ENCODE measurements around the gene MXRA5.
"Not testable (repeated sequence)": the region's sequence is repeated elsewhere in the genome, so short reads cannot be mapped to it uniquely, and the experiment has no call there.

The MXRA5 gene, protein sequence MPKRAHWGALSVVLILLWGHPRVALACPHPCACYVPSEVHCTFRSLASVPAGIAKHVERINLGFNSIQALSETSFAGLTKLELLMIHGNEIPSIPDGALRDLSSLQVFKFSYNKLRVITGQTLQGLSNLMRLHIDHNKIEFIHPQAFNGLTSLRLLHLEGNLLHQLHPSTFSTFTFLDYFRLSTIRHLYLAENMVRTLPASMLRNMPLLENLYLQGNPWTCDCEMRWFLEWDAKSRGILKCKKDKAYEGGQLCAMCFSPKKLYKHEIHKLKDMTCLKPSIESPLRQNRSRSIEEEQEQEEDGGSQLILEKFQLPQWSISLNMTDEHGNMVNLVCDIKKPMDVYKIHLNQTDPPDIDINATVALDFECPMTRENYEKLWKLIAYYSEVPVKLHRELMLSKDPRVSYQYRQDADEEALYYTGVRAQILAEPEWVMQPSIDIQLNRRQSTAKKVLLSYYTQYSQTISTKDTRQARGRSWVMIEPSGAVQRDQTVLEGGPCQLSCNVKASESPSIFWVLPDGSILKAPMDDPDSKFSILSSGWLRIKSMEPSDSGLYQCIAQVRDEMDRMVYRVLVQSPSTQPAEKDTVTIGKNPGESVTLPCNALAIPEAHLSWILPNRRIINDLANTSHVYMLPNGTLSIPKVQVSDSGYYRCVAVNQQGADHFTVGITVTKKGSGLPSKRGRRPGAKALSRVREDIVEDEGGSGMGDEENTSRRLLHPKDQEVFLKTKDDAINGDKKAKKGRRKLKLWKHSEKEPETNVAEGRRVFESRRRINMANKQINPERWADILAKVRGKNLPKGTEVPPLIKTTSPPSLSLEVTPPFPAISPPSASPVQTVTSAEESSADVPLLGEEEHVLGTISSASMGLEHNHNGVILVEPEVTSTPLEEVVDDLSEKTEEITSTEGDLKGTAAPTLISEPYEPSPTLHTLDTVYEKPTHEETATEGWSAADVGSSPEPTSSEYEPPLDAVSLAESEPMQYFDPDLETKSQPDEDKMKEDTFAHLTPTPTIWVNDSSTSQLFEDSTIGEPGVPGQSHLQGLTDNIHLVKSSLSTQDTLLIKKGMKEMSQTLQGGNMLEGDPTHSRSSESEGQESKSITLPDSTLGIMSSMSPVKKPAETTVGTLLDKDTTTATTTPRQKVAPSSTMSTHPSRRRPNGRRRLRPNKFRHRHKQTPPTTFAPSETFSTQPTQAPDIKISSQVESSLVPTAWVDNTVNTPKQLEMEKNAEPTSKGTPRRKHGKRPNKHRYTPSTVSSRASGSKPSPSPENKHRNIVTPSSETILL (N-terminal part only)

DNA sequence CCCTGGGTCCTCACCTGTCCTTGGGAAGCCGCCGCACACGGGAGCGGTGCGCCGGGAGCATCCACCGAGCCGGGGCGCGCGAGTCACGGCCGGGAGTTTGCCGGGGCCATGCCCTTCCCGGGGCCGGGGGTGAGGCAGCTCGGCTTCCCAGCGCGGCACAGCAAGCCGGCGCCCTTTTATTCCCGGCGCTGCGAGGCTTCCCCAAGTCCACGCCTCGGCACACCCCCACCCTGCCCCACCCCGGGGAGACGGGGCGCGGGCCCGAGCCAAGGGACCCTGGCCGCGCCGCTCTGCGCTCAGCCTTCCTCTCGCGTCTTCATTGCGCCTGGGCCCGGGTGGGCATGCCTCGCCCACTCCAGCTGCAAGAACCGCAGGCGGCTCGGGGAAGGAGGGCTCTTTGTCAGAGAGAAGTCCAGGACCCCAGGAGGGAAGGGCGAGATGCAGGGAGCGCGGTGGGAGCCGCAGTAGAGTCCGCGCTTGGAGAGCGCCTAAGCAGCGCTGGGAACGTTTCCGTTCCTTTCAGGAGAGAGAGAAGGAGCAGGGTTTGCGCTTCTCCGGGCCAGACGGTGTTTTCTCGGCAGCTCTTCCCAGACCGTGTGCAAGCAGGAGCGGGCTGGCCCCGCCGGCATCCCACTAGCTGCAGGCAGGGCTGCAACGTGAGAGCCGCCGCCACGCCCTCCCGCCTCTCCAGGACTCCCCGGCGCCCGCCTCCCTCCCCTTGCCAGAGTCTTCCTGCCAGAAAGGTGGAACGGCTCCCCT, at the start of gene MXRA5:
MXRA5 (minus strand) TSS at position 152 of the 759 bp plus-strand sequence. CDS start 2,819 bp downstream, outside the sequence.
- no peak for DNase-seq (ENCODE audit: low read depth in 1 of 2, low spot score in 1 of 2)

DNA sequence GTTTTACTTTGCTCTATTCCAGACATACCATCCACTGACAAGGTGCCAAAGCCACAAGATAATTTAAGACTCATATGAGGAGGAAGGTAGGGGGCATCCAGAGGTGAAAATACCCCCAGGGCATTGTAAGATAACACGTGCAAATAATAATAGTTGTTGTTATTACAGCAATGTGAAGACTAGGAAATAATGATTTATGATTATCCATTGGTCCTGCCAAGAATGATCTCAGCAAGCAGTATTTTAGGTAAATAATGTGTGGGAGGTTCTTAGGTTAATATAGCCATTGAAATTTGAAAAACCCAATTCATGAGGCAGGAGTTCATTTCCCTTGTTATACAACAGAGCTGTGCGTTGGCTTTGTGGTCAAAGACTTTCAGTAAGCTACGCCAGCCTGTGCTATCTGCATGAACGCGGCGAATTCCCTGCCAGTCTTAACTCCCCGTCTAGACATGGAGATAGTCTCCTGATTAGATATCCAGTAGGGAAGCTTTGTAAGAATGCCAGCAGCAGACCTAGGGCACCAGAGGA, 47.2 kb upstream of the MXRA5 start:
- DNase-seq (ENCODE audit: low read depth in 1 of 2, low spot score in 1 of 2): no peak

DNA sequence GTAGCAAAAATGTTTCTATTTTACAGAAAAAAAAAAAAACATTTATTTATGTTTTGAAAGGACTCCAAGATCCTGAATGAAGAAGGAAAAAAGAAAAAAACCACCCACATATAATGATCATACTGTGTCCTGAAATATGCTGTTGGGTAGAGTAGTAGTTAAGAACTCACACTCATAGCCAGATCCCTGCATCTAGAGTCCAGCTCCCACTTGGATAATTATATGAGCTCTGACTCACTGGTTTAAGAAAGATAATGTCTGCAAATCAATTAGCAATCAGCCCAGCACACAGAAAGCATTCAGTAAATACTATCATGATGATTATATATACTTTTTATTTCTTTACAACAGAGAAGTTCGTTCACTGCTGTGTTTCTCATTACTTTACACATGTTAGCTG, 46.7 kb upstream of the MXRA5 start:
- no peak for DNase-seq (ENCODE audit: low read depth in 1 of 2, low spot score in 1 of 2)

DNA sequence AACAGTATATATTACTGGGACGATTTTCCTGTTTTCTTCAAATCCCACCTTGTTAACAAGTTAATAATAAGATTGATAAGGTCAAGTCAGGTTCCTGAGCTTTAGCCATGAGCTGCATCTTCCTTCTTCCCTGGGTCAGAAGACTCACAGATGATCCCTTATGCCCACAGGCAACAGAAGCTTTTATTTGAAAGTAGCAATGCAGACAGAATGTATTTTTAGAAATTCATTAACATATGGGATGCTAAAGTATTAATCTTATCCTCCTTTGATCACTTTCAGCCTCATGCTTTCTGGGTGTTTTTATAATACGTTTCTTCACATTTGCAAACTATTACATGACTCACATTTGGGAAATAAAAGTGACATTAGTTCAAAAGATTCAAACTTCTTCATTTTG, 42.0 kb upstream of the MXRA5 start:
- no peak for DNase-seq (ENCODE audit: low read depth in 1 of 2, low spot score in 1 of 2)

DNA sequence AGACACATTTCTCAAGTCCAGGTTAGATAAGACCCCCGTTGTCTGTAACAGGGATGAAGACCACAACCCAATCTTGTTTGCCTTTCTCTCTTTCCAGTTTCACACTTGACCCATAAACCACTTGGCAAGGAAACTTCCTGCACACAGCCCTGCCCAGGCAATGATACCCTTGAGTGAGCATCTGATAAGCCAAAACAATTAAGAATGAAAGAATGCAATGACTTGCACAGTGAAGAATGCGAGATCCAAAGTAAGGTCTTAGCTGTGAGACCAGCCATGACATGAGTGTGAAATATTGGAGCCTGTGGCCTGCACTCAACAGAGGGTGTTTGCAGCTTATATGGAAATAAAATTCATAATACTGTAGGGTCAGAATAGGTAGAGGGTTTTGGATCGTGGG, 37.9 kb upstream of the MXRA5 start:
- DNase-seq (ENCODE audit: low read depth in 1 of 2, low spot score in 1 of 2): no peak

DNA sequence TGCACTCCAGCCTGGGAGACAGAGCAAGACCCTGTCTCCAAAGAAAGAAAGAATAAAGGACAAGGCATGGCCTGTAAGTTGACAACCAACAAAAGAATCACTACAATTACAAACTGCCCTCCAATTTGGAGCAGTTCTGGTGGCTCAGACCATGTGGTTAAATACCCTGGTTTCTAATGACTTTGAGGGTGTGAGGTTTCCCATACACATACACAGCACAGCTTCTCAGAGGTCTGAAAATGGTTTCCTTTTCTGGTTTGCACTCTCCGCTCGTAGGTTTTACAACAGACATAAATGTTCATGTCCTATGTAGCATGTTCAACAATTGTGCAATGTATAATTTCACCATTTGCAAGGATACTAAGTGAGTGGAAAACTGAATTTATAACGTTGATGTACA, 34.2 kb upstream of the MXRA5 start:
- no peak for DNase-seq (ENCODE audit: low read depth in 1 of 2, low spot score in 1 of 2)

DNA sequence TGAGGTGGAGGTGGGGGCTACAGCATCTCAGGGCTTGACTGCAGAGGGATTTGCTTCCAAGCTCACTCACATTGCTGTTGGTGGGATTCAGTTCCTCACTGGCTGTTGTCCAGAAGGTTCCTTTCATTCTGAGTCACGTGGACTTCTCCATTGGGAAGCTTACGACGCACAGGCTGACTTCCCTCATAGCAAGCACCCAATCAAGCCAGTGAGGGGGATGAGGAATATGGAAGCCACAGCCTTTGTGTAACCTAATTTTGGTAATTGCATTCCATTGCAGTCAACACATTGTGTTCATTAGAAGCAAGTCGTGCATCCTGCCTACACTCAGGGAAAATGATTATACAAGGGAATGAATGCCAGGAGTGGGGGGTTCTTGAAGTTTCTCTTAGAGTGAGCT, 32.7 kb upstream of the MXRA5 start:
- DNase-seq (ENCODE audit: low read depth in 1 of 2, low spot score in 1 of 2): no peak

DNA sequence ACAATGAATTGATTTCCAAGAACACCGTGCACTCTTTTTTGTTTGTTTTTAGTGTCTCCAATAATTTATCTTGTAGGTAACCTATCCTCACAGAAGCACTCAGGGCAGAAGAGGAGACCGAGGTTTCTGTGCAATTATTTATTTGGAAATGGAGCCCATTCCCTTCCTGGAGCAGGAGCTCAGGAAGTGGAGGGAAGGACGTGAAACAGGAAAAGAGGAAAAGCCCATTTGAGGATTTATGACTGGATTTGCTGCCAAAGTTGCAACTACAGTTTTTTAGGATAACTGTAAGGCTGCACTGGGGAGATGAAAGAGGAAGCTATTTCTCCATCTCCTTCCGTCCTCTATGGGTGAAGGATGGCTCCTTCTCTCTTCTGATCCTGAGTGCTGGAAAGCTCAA, 31.7 kb upstream of the MXRA5 start:
- no peak for DNase-seq (ENCODE audit: low read depth in 1 of 2, low spot score in 1 of 2)

DNA sequence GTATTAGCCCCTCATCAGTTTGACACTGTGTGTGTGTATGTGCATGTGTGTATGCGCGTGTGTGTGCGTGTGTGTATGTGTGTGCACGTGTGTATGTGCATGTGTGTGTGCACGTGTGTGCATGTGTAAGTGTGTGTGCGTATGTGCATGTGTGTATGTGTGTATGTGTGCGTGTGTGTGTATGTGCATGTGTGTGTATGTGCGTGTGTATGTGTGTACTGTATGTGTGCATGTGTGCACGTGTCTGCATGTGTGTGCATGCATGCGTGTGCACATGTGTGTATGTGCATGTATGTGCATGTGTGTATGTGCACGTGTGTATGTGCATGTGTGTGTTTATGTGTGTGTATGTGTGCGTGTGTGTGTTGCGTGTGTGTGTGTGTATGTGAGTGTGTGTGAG, 31.1 kb upstream of the MXRA5 start:
- no peak for DNase-seq (ENCODE audit: low read depth in 1 of 2, low spot score in 1 of 2)

DNA sequence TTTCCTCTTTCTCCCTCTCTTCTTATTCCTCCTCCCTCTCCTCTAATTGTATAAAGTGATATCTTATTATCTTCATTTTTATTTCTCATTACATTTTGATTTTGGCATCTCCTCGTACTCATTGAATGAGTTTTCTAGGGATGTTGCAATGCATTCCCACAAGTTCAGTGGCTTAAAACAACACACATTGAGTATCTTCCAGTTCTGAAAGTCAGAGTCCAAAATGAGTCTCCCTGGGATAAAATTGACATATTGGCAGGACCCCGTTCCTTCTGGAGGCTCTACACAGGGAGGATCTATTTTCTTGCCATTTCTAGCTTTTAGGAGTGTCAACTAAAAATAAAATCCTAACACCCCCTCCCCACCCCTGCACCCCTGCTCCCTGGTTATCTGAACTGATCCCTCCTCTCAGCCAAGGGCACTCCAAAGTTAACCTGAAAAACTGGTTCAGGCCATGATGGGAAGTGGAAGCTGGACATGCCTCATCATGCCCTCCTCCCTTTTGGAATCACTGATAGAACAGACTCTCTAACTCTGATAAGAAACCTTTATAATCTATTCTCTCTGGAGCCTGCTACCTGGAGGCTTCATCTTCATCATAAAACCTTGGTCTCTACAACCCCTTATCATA, 29.5 kb upstream of the MXRA5 start:
- not testable (repeated sequence) for DNase-seq (ENCODE audit: low read depth in 1 of 2, low spot score in 1 of 2)

DNA sequence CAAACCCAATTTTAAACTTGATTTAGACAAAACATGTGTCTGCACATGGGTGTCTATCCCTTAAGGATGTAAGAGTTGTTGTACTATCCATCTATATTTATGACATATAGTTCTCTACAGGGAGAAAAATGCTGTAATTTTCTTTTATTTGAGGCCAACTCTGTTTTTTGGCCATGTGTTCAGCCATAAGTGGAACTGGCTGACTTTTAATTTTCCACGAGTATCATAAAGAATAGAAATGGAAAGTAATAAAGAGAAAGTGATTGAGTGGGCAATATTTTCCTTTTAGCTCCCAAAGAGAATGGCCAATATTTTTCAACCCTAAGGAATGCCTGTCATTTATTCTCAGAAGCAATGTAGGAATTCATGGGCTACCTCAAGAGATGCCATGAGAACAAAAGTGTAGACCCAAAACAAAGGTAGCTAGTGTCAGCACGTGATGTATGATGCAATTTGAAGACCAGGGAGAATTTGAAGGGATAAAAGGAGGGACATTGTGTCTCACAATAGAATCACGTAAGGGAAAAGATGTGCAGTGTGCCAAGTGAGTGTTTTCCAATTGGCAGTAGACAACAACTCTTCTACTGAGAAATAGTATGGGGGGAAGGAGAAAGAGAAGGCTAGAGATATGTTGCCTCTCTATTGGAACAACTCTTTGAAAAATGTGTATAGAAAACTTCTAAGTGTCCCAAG, 27.8 kb upstream of the MXRA5 start:
- DNase-seq (ENCODE audit: low read depth in 1 of 2, low spot score in 1 of 2): no peak

DNA sequence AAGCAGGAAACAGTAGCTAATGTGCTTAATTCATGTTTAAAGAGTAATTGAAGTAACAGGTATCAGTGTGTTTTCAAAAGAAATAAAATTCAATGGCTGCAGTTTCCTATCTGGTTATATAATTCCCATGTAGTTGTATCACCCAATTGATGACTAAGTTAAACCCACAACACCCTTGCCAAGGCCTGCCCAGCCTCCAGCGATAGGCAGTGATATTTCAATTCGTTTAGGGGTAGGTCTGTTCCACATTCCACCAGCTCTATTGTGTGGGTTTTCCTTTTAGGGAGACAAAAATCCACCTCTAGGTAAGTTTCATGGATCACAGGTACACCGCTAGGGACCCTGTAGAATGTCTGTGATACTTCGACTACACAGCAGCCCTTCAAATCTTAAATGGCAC, 24.7 kb upstream of the MXRA5 start:
- DNase-seq (ENCODE audit: low read depth in 1 of 2, low spot score in 1 of 2): no peak

DNA sequence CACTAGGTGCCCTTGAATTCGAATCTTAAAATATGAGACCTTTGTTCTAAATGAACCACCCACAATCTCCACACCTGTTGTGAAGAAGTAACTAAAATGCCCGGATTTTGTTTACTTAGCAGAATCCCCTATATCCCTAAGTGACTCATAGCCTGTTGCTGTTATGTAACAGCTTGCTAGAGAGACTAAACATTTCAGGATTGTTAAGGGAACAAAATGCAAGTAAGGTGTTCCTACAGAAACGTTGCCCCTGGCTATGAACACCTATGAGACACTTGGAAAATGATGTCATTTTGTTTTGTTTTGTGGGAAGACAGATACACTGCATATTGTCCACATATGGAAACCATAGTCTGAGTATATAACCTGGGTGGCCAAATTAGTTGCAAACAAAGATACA, 24.2 kb upstream of the MXRA5 start:
- DNase-seq (ENCODE audit: low read depth in 1 of 2, low spot score in 1 of 2): no peak

DNA sequence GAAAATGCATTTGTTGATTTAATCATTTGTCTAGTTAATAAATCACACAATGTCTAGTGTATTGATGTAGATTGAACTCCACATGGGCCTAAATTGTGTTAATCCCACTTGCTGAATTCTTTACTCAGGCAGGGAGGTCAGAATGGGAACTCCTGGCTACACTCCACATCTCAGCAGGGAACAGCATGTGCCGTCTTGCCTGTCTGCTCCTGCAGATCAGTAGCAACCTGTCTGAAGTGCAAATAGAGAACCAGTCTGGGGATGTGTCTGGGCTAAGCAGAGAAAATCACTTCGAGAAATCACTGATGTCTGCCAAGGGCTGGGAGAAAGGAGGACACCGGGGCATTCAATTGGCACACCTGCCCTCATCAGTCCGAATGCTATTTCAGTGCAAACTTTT, 16.5 kb upstream of the MXRA5 start:
- no peak for DNase-seq (ENCODE audit: low read depth in 1 of 2, low spot score in 1 of 2)

DNA sequence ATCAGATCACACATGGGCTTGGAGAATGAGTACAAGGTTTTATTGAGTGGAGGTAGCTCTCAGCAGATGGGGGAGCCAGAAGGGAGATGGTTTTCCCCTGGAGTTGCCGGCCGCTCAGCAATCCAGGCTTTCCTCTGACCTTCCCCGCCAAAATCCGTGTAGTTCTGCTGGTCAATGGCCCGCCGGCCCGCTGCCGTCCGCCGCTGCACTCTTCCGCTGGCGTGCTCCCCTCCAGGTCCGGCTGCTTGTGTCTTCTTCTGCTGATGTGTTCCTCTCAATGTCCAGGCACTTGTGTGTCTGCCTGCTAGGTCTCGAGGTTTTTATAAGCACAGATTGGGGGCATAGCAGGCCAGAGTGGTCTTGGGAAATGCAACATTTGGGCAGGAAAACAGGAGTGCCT, 14.4 kb upstream of the MXRA5 start:
- no peak for DNase-seq (ENCODE audit: low read depth in 1 of 2, low spot score in 1 of 2)

DNA sequence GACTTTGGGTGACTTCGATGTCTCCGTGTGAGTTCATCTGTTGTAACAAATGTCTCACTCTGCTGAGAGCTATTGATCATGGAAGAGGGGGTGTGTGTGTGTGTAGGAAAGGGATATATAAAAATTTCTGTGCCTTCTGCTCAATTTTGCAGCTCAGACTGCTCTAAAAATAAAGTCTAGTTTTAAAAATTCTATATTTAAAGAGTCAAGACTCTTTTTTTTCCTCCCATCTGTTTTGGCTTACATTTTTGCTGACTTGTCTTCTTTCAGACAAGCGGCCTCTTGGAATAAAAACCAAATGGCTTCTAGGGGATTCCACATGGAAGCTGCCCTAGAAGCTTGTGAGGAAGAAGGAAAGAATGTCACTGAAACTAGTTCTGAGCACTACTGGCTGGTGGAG, 6.3 kb upstream of the MXRA5 start:
- not testable (repeated sequence) for DNase-seq (ENCODE audit: low read depth in 1 of 2, low spot score in 1 of 2)

DNA sequence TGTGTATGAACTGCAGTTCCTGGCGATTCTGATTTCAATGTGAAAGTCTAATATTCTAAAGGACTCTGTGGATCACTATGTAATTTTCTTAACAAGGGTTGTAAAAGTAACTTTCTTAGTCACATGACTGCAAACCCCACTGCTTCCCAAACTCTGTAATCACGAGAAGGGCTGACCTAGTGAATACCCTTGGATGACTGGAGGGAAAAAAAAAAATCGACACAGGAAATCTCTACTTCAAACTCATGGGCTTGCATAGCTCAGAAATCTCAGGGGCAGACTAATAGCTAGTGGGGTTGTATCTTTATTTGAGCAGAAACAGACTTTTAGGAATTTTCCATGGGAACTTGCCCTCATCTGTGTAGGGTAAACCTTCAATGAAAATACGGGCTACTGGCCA, 4.8 kb upstream of the MXRA5 start:
- no peak for DNase-seq (ENCODE audit: low read depth in 1 of 2, low spot score in 1 of 2)

DNA sequence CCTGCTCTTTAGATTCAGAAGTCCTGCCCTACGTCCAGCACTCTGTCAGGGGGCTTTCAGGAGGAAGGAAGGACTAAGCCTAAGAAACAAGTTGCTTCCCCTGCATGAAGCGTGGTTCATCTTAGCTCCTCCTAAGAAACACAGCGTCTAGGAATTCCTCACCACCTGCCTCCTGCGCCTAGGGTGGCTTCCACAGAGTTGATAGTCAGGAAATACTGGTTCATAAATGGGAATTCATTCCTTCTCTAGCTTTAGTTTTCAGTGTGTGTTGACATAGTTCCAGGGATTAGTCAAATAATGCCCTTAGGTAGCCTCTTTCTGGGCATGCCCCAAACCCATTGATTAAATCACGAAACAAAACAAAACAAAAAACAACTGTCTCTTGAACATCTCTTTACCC, 1.7 kb upstream of the MXRA5 start:
- no peak for DNase-seq (ENCODE audit: low read depth in 1 of 2, low spot score in 1 of 2)
